Measurements from ENCODE around the gene KIF5C.

DNA sequence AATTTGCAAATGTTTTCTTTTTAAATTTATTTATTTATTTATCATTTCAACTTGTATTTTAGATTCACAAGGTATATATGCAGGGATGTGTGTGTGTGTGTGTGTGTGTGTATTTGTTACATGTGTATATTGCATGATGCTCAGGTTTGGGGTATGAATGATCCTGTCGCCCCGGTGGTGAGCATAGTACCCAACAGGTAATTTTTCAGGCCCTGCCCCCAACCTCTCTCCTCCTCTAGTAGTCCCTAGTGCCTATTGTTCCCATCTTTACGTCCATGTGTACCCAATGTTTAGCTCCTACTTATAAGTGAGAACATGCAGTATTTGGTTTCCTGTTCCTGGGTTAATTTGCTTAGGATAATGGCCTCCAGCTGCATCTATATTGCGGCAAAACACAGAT lies 33.0 kb upstream of the KIF5C start:
- TF ChIP-seq, protein P1, sequence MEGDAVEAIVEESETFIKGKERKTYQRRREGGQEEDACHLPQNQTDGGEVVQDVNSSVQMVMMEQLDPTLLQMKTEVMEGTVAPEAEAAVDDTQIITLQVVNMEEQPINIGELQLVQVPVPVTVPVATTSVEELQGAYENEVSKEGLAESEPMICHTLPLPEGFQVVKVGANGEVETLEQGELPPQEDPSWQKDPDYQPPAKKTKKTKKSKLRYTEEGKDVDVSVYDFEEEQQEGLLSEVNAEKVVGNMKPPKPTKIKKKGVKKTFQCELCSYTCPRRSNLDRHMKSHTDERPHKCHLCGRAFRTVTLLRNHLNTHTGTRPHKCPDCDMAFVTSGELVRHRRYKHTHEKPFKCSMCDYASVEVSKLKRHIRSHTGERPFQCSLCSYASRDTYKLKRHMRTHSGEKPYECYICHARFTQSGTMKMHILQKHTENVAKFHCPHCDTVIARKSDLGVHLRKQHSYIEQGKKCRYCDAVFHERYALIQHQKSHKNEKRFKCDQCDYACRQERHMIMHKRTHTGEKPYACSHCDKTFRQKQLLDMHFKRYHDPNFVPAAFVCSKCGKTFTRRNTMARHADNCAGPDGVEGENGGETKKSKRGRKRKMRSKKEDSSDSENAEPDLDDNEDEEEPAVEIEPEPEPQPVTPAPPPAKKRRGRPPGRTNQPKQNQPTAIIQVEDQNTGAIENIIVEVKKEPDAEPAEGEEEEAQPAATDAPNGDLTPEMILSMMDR (IDR thresholded peaks at IDR 0.05; ENCODE audit: borderline replicate concordance, extremely low read depth, low read length, poor library complexity, severe bottlenecking) = no peak
- no peak for TF ChIP-seq EZH2 (IDR thresholded peaks at IDR 0.05; ENCODE audit: borderline replicate concordance, low read depth, low read length, severe bottlenecking)
